H54 (cell line): Measurements from ENCODE around the gene HNRNPAB.
A peak's percentile ranks its signal among the peaks of the same experiment; 100 is the strongest.
"Not testable (repeated sequence)": the region's sequence is repeated elsewhere in the genome, so short reads cannot be mapped to it uniquely, and the experiment has no call there.

ENCODE experiments used
- DNase-seq: peaks from one replicate; pipeline ENCODE4 v3.0.0; 2011; ENCODE audit warnings: low spot score, mixed read lengths; ENCODE audit not compliant: insufficient read length
- FAIRE-seq: peaks from 3 replicates; lab custom pipeline; 2011; peaks lifted over from hg19 to GRCh38; lab: Jason Lieb, UNC
- POLR2A ChIP-seq: IDR thresholded peaks from 2 replicates; pipeline ENCODE4 v1.6.1; 2011; ENCODE audit warnings: low read depth, mild to moderate bottlenecking, low read length

HNRNPAB gene

DNA sequence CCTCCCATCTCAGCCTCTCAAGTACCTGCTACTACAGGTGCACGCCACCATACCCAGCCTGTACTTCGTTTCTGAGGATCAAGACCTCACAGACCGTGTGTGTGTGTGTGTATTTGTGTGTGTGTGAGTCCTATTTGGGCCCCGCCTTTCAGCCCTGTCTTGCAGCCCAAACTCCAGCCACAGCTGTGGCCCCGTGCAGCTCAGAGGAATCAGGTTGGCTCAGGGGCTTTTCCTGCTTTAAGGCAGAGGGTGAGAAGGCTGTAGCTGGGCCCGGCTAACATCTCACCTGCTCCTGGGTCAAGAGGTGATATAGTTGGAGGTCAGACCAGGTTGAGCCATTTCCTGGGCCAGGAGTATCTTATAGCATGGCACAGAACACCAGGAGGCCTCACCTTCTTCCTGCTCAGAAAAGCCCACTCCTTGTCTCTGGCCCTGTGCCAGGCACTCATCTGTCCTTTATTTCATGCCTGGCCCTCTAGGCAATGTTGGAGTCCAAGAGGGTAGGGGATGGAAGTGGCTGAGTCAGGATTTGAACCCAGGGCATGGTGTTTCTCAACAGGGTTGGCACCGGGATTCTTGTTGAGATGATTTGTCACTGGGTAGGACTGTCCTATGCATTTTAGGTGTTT lies 29.9 kb downstream of the HNRNPAB start:
- FAIRE-seq = no peak

DNA sequence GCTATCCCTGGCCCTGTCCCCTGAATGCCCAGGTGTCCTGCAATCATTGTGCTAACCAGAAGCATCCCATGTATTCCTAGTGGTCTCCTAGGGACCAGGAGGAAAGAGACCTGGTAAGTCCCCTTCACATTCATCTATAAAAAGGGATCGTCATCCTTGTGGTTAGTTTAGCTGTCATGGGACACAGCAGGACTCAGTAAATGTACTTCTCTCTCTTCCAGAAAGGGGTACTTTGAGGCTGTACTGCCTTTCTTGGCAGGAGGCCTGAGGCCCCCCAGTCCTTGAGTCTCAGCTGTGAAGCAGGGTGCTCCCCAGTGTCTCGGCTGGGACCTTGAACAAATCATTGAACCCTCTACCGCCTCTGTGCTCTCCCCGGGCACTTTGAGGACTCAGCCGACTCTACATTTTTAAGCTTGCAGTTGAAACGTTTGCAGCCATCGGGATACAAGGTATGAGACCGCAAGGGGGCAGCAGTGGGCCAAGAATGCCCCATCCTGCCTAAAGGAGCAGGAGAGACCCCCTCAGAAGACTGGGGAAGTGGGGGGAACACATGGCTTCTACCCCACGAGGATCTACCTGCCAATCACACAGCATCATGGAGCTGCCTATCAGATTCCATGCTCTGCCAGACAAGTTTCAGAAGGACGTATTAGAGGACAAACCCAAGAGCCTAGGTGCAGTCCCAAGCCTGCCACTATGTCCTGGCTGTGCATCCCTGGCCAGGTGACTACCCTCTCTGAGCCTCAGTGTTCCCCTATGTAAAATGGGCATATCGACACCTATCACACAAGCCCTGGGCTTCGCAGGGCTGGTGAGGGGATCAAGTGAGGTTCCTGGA lies 30.6 kb downstream of the HNRNPAB start:
- DNase-seq (peak; percentile 83), FAIRE-seq (no peak)
- no peak for TF ChIP-seq POLR2A

More for the DNA sequence above, 29.9 kb downstream of the HNRNPAB start:
- TF ChIP-seq POLR2A = no peak
- DNase-seq = no peak

DNA sequence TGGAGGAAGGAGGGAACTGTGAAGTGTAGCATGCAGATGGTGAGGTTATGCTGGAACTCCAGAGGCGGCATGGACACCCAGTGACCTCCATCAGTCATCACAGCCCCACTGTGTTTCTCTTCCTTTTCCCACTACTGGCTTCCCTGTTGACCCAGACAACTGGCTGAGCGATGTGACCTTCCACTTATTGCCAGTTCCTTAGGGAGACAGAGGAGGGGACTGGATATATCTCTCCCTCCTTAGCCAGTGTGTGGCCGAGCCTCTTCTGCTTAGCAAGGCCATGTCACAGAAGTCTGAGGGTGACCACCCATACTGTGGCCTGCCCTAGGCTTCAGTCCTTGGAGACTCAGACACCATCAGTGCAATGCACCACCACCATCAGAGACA lies 31.2 kb downstream of the HNRNPAB start:
- no peak for TF ChIP-seq POLR2A
- no peak for FAIRE-seq
- no peak for DNase-seq

DNA sequence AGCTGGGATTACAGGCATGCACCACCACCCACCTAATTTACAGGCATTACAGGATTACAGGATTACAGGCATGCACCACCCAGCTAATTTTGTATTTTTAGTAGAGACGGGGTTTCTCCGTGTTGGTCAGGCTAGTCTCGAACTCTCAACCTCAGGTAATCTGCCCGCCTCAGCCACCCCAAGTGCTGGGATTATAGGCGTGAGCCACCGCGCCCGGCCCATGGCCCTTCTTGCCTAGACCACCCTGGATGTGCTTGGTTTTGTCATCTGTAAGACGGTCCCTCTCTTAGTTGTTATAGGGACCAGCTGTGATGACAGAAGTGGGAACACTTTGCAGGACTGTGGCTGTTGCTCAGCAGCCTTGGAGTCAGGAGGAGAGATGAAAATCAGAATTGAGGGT lies 31.8 kb downstream of the HNRNPAB start:
- DNase-seq = no peak
- FAIRE-seq = no peak
- no peak for TF ChIP-seq POLR2A

DNA sequence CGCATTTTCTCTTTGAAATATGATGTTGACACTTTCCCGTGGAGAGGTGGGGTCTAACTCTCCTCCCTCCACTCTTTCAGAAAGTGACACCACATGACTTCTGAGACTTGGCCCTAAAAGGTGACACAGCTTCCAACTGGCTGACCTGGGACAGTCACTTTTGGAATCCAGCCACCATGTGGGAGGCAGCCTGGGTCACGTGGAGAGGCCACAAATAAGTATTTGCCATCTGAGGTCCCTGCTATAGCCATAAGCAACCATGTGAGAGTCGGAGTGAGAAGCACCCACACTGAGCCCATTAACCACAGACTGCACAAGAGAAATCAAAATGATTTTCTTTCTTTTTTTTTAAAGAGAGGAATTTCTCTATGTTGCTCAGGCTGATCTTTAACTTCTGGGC lies 32.3 kb downstream of the HNRNPAB start:
- DNase-seq (no peak), FAIRE-seq (no peak)
- no peak for TF ChIP-seq POLR2A

DNA sequence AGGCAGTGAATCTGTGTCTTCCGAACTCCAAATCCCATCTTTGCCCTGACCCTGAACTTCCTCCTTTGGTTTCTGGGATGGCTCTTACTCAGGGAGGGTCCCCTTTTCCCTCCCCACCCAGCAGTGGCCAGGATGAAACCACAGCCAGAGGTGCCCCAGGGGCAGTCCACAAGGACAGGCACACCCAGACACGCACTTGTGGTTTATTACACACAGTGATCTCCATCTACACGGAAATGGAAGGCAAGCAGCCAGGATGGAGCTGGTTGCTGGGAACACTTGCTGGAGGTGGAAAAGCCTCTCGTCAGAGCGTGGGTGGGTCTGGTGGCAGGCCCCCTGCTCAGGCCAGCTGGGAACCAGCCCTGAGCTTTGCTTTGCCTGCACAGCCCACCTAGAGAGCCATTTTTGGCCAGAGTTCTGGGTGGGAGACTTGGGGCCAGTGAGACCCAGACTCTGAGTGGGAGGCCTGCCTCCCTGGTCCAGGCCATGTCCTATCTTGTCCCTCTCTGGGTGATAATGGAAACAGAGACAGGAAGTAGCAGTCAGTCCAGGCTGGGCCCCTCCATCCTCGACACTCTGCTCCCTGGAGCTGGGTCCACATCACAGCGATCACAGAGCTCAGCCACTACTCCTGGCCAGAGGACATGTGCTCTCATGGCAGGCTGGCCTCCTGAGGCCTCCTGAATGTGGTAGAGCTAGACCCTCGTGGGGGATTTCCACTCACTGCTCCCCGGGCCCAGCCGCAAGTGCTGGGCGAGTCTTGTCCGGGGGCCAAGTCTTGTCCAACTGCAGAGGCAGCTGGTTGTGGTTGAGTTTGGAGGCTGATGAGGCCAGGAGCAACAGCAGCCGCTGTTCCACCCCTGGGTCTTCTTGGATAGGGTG lies 33.3 kb downstream of the HNRNPAB start:
- no peak for TF ChIP-seq POLR2A
- DNase-seq = no peak
- FAIRE-seq = no peak

DNA sequence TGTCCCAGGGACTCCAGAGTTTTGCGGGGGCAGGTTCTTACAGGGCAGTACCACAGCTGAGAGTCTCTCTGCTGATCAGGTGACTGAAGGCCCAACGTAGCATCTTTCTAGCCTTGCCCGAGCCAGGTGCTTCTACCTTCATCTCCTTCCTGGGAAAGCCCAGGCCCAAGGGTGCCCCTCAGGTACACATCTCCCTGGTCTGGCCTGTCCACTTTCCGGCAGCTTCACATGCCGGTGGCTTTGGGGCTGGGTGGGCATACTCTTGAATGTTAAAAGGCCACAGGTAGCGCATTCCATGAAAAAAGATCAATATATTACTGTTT lies 33.9 kb downstream of the HNRNPAB start:
- no peak for FAIRE-seq

DNA sequence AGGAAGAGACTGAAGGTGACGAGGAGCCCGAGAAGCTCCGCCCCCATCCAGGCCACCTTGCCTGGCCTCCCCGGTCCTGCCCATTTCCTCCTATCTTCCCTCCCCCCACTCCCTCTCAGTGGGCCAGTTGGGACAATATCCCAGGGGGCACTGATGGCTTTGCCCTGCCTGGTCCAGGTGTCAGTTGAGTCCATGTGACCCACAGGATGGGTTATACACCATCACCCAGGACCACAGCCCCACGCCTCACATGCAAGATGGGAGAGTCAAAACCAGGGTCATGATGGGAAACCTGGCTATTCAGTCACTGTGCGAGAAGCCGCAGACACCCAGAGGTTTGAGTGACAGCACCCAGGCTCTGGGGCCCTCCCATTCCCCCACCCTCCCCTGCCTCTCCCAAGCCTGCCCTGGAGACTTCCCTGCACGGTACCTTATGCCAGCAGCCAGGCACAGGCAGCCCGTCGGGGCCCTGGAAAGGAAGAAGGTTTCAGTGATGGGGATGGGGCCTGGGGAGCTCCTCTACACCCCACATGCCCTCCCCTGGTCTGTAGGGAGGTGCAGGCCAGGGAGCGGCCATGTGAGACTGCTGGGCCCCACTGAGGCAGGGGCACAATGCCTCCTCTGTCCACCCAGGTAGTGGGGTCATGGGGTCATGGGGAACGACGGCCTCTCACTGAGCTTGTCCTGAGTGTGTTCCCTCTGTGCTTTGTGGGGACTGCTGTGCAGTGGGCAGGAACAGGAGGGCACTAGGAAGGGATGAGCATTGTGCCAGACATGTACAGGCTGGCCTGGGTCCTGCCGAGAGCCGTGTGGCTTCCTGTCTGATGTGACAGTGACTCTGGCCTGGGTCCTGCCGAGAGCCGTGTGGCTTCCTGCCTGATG lies 34.6 kb downstream of the HNRNPAB start:
- no peak for FAIRE-seq

More for the DNA sequence above, 33.9 kb downstream of the HNRNPAB start:
- no peak for DNase-seq
- TF ChIP-seq POLR2A = no peak

DNA sequence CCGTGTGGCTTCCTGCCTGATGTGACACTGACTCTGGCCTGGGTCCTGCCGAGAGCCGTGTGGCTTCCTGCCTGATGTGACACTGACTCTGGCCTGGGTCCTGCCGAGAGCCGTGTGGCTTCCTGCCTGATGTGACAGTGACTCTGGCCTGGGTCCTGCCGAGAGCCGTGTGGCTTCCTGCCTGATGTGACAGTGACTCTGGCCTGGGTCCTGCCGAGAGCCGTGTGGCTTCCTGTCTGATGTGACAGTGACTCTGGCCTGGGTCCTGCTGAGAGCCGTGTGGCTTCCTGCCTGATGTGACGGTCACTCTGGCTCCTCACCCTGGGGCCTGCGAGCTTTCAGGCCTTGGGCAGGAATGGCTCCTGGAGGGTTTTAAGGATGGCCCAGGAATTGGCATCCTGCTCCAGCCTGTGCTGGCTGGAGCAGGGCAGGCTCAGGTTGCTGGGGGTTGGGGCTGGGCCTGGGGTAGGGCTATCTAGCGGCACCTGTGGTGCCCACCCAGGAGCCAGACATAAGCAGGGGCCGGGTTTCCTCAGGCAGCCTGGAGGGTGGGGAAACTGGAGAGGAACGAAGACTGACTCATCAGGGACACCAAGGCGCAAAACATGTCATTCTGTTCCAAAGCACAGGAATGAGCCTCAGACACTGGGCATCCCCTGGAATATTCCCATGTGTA lies 35.4 kb downstream of the HNRNPAB start:
- FAIRE-seq, DNase-seq: not testable (repeated sequence)

More for the DNA sequence above, 34.6 kb downstream of the HNRNPAB start:
- no peak for TF ChIP-seq POLR2A
- no peak for DNase-seq

DNA sequence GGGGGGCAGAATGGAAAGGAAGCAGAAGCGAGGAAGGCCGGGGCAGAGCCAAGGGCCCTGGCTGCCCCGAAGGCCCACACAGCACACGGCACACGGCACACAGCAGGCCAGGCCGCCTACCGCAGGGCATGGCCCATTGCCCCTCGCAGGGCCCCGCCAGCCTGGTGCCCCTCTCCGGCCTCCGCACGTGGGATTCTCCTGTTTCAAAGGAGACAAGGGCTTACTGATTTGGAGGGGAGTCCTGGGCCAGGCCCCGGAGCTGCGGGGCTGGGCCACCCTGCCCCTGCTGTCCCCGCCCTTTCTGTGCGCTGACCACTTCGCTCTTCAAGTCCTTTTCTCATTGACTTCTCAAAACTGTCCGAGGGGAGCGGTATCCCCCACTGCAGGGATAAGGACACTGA lies 36.0 kb downstream of the HNRNPAB start:
- no peak for DNase-seq
- no peak for FAIRE-seq
- TF ChIP-seq POLR2A = no peak

DNA sequence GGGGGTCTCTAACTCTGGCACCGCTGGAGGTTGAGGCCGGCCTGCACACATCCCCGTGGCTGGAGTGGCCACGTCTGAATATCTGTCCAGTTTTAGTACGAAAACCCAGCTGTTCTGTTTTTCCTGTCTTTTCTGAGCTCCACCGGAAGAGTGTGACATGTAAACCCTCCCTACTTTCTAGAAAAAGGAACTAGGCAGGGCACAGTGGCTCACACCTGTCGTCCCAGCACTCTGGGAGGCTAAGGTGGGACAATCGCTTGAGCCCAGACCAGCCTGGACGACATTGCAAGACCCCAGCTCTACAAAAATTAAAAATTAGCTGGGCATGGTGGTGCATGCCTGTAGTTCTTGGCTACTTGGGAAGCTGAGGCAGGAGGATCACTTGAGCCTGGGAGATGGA lies 36.4 kb downstream of the HNRNPAB start:
- no peak for TF ChIP-seq POLR2A
- FAIRE-seq (no peak), DNase-seq (no peak)

DNA sequence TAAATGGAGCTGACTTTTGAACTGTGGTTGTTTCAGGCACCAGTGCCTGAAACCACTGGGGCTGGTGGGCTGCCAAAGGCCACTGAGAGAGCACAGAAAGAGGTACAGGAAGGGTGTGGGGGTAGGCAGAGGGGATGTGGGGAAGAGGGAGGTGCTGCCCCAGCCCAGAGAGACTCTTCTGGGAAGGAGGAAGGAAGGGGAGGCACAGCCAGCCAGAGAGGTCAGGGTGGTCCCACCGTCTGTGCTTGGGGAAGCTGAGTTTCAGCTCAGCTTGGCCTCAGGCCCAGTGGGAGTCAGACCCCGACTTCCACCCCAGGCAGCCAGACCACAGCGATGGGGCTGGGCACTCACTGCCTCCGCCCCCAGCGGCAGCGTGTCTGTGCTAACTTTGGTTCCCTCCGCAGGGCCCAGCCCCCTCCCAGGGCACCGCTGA lies 36.9 kb downstream of the HNRNPAB start:
- no peak for TF ChIP-seq POLR2A
- FAIRE-seq (no peak), DNase-seq (no peak)
